HG03521 (cell line): ENCODE data around the gene FES.
"Not testable (repeated sequence)": the region's sequence is repeated elsewhere in the genome, so short reads cannot be mapped to it uniquely, and the experiment has no call there.

Source experiments
- ATAC-seq: cut with Tn5 transposase; IDR thresholded peaks from one replicate; pipeline ENCODE4 v1.9.1; 2021; ENCODE audit warnings: mild to moderate bottlenecking, moderate library complexity; ENCODE audit not compliant: unreplicated experiment

FES gene

DNA sequence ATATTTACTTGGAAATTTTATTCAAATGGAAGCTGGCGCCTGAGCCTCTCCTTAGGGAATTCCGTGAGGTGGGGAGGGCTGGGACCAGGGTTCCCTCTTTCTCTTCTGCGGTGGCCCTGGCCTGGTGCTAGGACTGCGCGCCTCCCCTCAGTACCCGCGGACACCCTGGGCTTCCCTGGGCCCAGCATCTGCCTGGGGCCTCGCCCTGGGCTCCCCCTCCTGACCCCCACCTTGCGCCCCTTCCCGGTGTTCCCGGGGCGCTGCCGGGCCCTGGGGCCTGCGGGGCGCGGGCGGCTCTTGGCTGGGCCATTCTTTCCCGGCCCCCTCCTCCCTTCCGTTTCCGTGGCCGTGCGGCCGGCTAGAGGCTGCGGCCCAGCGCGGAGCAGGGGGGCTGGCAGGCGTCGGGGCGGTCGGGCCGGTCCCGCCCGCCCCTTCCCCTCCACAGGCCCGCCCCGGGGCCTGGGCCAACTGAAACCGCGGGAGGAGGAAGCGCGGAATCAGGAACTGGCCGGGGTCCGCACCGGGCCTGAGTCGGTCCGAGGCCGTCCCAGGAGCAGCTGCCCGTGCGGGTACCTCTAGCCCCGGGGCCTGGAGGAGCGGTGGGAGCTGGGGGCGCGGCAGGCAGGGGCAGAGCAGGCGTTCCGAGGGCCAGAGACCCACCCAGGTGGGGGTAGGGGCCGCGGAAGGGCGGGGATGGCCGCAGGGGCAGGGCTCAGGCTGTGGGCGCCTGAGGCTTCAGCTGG, at the start of gene FES:
Gene FES, plus strand, starts transcription at position 529 of the 743 bp plus-strand sequence. CDS start 542 bp downstream, outside the sequence.
- no peak for ATAC-seq

DNA sequence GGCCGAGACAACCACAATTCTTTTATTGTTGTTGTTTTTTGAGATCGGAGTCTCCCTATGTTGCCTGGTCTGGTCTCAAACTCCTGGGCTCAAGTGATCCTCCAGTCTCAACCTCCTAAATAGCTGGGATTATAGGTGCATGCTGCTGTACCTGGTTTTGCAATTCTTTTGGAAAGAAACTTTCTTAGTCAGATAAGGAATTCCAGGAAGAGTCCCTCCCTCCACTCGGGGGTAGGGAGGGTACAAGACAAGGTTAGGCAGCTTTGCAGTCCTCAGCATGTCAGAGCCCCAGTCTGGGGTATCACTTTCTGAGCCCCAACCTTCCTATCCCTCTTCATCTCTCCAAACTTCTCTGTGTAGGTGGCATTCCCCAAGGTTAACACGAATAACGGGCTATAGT, 49.7 kb upstream of the FES start:
- ATAC-seq, result no peak

DNA sequence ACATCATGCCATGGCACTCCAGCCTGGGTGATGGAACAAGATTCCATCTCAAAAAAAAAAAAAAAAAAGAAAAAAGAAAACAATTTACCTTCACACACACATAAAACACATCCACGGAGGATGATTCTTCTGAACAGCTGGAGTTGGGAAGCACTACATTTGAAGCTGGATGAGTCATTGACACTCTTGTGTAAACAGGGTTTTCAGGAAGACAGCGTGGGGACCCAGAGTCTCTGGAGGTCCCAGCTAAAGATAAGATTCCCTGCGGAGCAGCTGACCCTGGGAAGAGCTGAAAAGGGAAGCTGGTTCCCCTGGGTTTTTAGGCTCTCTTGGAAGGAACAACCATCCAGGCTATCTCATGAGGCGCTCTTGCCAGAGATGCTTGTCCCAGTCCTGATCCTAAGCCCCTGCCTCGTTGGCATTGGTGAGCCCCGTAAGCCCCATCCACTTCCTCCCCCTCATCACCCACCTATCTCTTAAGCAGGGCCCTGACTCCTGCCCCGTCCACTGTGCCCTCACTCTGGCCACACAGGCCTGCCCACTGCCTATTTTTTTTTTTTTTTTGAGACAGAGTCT, 47.9 kb upstream of the FES start:
- ATAC-seq, result no peak

DNA sequence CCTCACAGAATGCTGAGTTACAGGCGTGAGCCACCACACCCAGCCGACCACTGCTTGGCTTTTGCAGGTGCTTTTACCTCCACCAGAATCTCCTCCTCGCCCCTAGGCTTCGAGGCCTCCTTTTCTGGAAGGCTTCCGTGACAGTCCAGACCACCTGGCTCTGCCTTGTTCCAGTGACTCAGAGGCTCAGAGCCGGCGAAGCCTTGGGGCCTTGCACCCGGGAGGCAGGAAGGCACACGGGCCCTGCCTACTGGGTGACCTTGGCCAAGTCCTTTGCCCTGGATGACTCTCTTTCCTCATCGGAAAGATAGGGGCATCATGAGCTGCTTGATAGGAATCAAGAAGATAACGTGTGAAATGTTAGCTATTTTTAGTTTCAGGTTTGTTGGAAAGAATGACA, 47.2 kb upstream of the FES start:
- ATAC-seq, result no peak

DNA sequence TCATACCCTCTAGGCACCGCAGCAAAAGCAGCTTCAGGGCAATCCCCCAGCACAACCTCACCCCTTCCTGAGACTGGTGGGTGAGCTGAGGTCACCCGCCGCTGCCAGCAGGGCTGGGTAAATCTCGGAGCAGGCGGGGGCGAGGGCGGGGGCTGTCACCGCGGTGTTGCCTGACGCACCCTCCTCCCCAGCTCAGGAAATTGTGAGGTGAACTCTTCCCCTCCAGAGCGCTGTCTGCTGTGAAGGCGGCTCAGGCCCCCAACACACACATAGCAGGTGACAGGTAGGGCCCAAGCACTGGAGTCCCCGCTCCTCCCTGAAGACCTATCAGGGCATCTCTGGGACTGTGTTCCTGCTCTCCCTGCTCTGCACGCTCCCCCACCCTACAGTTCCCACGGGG, 46.2 kb upstream of the FES start:
- ATAC-seq, result no peak

DNA sequence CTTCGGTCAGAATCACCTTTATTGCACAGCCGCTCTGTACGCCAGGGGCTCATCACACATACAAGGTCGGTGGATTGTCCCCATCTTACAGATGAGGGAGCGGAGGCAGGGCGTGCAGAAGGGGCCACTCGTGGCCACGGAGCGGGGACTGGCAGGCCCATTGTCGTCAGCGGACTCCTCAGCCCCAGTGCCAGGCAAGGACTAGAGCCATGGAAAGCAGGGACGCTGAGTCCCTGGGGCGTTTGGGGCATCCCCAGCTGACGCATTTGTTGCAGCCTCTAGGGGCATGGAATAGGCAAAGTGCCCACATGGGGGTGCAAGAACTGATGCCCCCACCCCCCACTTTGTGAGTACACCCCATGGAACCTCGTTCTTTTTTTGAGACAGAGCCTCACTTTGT, 45.8 kb upstream of the FES start:
- ATAC-seq, result no peak

DNA sequence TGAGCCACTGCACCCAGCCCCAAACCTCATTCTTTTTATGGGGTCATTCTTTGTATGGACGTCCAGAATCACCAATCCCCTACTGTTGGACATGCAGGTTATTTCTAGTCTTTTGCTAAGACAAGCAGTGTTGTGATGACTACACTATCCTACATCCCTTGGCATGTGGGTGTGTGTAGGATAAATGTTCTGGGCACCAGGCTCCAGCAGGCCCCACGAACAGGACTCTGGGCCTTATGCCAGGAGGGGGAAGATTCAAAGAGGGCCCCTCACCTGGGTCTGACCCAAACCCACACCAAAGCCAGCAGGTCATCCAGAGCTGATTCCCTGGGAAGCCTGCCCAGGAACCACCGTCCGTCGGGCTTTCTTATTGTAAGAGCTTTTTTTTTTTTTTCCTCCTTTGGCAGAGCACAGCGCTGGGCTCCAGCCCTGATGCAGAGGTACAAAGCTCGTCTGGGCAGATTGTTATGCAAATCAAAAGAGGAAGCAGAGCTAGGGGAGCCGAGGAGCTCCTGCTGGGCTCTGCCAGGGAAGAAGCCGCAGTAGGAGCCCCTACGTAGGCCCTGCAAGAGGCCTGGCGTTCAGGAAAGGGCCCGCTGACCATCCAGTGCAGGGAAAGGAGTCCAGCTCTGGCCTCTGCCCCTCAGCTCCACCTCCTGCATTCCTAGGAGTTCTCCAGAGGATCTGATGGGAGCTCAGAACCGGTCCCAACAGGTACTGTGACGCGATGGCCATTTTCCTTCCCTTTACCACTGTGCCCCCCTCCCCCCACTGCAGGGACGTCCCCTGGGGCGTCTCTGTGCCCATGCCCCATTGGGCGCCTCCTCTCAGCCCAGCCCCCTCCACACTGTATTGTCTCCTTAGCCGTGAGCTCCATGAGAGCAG, 44.9 kb upstream of the FES start:
- peak; percentile 66 for ATAC-seq

DNA sequence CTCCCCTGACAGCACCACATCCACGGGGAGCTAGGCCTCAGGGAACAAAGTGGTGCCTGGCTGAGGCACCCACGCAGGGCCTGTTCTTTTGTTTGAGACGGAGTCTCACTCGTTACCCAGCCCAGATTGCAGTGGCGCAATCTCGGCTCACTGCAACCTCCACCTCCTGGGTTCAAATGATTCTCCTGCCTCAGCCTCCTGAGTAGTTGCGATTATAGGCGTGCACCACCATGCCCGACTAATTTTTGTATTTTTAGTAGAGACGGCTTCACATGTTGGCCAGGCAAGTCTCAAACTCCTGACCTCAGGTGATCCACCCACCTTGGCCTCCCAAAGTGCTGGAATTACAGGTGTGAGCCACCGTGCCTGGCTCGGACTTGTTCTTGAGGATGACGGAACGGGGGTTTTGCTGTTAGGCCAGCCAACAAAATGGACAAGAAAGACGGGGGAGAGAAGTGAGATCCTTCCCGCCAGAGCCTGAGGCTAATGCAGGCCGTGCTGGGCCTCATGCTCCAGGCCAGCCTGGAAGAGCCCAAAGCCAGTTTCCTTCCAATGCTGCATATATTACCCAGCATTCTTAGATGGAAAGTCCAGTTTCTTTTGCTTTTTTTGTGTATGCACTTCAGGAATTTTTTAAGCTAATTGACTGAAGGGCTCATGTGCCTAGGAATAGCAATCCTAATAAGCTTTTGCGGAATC, 44.0 kb upstream of the FES start:
- ATAC-seq, result no peak

DNA sequence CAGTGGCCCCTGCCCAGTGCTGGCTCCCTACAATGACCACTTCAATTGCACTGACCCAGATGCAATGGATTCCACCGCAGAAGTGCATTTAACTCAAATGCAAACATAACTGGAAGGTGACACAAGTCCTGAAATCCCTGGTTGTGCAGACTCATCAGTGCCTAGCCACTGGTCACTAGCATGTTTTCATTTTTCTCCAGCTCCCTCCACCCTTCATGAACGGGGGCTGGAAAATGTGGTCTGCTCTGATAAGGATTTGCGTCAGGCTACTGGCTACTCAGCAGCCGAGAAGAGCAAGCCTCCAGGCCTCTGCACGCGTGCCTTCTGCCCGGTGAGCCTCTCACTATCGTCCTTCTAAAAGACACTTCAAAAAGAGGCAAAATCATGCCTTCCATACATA, 43.4 kb upstream of the FES start:
- no peak for ATAC-seq

DNA sequence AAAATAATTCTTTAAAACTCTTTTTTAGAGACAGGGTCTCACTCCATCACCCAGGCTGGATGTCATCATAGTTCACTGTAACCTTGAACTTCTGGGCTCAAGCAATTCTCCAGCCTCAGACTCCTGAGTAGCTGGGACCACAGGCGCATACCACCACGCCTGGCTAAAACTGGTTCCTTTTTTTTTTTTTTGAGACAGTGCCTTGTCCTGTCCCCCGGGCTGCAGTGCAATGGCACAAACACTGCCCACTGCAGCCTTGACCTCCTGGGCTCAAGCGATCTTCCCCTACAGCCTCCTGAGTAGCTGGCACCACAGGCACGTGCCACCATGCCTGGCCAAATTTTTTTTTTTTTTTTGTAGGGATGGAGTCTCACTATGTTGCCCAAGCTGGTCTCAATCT, 39.6 kb upstream of the FES start:
- no peak for ATAC-seq

DNA sequence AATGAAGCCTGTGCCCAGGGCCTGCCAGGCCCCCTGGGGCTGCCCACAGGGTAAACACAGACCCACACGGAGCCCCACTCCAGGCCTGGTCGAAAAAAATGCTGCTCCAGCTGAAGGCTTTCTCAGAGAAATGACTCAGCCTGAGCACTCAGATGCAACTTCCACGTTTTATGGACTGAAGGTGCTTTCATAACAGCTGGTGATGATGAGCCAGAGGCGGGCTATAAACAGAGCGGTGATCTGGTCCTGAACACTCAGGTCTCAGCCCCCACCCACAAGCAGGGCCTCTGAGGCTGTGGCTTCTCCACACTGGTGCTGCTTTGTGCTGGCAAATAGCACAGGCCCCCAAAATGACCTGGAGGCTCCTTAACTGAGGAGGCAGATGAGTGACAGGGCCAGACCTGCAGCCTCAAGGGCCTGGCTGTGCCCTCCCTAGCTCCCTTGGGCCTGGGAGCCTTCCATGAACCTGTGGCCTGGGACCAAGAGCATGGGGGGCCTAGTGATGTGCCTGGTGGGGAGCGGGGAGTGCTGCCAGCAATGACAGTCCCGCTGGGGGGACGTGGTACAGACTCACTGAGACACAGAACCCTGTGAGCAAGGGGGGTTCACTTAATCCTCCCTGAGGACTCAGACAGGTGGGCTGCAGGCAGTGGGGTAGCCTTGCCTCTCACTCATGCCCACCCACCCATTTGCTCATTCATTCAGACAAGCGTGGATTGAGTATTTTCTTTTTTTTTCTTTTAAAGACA, 38.9 kb upstream of the FES start:
- peak; percentile 65 for ATAC-seq

DNA sequence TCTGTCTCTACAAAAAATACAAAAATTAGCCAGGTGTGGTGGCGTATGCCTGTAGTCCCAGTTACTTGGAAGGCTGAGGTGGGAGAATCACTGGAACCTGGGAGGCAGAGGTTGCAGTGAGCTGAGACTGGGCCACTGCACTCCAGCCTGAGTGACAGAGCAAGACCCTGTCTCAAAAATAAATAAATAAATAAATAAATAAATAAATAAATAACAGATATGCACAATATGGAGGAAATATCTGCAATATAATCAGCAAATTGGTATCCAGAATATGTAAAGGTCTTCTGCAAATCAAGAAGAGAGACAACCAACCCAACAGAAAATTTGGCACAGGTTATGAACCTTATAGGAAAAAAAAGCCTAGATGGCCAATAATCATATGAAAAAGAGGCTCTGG, 34.9 kb upstream of the FES start:
- ATAC-seq, result not testable (repeated sequence)

DNA sequence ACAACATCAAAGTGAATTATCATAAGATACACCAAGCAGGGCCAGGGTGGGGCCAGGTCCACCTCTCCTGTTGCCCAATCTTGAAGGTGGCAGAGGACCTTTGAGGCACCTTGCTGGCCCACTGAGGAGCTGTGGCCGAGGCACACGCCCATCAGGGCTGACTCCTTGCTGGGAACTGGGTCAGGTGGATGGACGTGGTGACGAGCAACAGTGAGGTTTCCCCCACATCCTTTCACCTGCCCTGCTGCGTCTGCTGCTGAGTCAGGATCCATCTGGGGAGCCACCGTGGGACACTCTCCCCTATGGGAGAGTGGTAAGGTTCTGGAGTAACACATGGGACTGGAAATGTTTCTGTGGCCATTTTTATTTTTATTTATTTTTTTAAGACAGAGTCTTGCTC, 33.2 kb upstream of the FES start:
- no peak for ATAC-seq

DNA sequence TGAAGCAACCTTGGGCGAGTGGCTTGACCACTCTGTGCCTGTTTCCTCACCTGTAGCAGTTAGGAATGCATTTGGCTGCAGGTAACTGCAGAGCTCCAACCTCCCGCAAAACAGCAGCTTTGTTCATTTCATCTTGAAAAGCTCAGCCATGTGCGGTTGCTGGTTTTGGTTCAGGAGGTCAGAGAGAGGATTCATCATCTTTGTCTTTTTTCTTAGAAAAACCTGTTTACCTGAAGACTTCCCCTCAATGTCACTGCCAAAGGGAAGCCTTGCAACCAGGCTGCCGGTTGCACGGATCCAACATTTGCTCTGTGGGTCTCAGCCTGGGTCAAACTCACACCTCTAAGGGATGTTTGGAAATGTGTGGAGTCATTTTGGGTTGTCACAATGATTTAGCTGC, 32.4 kb upstream of the FES start:
- no peak for ATAC-seq

DNA sequence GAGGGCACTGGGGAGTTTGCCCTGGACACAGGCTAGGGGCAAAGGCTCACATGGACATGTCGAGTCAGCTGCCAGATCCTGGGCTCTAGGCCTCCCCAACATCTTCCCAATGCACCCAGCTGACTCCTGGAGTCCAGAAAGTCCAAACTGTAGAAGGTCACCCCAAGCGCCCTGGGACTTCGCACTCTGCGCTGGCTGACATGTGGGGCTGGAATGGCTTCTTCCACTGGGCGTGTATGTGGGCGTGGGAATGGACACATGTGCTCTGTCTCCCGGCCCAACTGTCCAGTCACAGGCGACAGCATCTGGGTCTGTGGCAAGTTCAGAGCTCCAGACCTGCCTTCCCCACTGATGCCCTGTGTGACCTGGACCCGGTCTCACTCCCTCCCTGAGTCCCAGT, 29.2 kb upstream of the FES start:
- ATAC-seq, result no peak

DNA sequence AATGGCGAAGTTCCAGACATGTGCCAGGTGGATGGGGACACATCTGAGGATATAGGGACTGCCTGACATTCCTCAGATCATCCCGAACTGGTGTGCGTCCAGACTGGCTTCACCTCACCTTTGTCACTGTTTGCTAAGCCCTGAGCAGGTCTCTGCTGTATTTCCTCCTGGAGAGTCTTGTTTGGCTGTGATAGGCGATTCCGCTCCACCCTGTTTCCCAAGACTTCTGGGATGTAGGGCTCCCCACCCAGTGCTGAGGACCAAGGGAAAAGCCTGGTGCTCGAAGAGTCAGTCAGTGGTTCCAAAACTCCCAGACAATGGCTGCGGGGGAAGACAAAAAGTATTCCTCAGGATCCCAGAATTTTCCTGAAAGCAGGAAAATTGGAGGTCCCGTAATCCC, 27.0 kb upstream of the FES start:
- no peak for ATAC-seq

DNA sequence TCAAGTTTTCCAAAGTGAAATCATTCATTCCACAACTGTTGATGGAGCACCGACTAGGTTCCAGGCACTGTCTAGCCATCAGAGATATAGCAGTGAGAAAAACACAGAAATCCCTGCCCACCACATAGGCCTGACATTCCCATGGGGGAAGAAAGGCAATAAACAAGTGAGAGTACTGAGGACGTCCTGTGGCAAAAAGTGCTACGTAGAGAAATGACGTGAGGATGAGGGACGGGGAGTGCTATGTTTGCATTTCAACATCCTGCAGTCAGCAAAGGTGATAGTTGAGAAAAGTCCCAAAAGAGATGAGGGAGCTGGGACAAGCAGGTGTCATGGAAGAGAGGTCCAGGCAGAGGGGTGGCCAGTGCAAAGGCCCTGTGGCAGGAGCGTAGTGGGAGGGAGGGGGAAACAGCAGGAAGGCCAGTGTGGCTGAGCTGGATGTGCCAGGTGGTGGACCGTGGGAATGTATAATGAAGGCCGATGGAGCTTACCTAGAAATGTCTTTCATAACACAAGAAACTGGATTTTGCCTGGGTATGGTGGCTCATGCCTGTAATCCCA, 26.3 kb upstream of the FES start:
- ATAC-seq, result no peak

DNA sequence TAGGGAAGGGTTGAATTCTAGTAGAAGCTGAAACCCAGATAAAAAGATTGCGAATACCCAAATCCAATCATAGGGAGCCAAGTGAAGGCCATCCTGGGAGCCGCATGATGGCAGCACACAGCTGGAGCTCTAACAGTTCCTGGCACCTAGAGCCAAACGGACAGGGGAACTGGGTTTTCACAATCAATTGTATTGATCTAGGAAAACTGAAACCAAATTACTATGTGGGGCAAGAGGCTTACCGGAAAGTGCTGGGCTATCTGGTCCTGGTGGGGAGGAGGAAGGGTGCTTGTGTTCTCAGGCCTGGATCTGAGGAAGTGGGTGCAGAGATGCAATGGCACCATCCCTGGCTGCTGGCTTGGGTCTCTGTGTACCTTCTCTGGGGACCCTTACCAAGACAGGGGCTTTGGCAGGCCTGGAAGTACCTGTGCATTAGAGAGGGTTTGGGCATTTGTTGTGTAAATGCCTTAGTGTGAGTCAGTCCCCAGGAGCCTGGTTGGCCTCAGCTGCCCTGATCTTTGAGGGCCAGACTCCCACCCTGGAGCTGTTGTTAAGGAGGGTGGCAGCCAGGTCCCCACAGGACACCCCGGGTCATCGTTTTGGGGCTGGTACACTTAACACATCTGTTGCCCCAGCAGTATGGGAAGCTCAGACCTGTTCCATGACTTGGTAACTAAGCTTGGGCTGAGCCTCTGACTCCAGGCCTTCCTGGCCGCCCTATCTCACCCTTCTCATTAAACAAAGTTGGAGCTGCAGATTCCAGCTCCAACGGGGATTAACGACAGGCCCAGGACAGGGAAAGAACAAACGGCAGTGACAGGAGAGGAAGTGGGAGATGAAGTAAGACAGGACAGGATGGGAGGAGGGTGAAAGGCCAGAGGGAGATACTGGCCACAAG, 24.8 kb upstream of the FES start:
- ATAC-seq, result no peak

DNA sequence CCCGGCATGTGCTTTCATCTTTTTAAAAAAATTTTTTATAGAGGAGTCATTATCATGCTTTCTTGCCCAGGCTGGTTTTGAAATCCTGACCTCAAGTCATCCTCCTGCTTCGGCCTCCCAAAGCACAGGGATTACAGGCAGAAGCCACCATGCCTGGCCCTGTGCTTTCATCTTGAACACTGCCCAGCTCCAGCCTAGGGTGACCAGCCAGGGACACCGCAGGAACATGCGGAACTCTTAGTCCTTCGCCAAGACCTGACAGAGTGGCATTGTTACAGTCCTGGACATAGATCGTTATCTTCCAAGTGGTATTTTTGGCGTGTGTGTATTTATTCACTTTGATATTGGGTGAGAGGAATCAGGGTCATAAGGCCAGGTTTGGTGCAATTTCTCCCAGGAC, 23.9 kb upstream of the FES start:
- no peak for ATAC-seq
